GM19193 (cell line): Measurements from ENCODE around the gene TRMT61A.

ENCODE experiments used
- POLR2A ChIP-seq: IDR thresholded peaks from 4 replicates; pipeline ENCODE4 v1.6.1; 2011; ENCODE audit not compliant: insufficient read depth, insufficient read length; ENCODE audit errors: extremely low read depth

TRMT61A gene

DNA sequence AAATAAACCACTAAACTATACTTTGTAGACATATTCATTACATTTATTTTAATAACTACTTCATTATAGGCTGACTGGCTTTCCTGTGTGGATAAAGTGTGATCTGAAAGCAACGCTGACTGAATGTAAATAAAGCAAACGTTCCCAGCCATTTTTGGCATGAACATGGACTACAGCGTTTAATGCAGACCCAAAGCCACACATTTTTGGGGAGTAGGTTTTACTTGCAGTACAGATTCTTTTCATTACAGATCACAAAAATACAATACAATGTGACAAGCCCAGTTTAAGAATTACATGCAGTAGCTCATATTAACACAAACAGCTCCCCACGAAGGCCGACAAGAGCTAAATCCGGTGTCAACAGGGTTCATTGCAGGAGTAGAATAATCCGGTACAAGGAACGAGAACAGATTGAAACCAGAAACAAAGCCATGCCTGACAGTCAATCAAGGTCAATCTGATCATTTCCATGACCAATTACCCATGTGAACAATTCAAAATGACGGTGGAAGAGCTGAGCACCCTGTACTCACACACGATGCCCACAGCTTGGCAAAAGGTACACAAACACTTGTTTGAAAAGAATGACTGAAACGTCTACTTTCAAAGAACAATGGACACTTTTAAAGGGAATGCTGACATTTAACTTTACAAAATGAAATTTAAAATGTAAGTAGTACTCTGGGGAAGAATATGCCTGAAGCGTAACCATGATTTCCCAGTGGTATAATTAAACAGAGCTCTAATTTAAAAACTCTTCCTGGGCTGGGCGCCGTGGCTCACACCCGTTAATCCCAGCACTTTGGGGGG lies 28.2 kb downstream of the TRMT61A start:
- no peak for TF ChIP-seq POLR2A

DNA sequence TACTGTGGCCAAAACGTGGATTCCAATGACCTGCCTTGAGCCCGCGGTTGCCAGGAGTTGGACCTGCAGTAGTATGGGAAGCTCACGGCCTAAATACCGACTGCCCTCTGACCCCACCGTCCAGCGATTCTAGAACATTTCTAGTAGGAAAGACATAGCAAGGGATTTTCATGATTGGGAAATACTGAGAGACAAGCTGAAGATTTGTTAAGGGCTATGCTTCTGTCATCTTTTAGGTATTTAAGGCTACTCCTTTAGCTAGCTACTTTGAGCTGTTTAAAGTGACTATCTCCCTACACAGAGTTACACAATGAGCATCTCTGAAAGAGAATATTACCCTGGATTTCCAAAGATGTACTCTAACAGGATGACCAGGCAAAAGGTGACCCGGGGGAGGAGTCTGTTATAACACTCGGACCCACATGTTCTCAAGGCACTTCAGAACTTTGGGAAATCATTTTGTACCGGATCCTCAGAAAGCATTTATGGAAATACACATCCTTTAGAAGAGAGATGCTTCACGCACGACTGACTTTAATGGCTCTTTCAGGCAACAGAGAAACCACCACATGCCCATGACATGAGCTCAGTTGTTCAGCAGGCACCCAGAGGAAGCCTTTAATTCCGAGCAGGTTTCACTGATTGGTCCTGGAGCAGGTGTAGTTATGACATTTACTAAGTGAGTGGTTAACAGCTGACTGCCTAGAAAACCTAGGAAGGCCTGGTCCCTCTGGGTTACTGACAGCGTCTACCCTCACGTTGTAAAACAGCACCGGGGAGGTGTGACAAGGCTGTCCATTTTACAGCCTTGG lies 29.3 kb downstream of the TRMT61A start:
- TF ChIP-seq POLR2A: no peak

DNA sequence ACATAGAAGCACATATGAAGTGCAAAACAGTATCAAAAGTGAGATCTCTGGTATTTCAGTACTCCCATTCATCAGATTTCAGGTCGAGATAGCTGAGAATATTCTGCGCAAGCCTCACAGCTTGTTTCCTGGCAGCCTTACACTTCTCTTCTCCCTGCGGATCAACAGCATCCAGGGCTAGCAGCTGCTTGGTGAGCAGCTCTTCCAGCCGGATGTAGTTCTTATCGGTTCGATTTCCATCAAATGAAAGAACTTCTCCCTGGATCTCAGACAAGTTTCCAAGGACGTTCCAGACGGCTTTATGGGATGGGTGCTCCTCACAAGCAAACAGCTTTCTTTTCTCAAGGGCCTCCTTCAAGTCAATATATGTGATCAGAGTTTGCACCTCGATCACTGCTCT lies 30.8 kb downstream of the TRMT61A start:
- TF ChIP-seq POLR2A: no peak

DNA sequence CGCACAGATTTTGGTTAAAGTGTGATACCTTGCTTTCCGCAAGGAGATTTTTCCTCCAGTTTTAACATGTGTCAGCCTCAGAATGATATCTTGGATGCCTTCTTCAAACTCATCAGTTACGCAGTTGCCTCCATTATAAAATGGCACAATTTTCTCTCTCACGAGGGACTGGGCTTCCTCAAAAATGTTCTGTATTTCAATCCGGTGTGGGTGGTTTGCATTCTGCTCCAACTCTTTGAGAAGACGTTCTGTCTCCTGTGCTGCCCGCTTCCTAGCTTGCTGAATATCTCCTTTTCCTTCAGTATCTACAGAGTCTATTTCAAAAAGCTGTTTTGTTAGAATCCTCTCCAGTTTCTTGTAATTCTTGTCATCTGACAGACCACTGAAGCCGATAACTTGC lies 31.7 kb downstream of the TRMT61A start:
- TF ChIP-seq POLR2A: no peak

DNA sequence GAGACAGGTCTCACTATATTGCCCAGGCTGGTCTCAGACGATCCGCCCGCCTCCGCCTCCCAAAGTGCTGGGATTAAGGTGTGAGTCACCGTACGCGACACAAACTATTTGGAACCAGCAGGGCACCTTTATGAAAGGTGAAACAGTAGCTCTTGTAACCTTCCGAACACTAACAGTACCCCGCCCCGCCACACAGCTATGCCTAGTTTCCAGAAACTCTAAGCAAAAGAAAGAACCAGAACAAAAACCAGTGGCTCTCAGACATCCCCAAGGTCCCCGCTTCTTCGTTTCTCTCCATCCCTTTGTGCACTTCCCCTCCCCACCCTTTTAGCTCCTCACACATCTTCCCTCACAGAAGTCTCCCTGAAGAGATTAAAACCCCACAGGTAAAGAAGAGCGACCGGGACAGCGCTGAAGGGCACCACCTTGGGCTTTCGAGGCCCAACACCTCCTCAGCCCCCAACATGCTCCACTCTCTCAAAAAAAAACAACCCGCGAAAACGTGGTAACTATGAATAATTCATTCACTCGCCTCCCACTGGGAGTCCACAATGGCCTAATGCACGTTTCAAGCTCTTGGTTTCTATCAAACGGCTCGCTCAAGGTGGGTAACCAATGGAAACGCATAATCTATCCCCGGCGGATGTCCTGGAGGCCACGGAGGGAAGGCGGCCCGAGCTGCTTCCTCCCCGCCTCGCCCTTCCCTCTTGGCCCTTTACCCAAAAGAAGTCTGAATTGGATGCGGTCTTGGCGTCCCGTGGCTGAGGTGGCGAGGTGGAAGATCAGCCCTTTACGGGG lies 32.6 kb downstream of the TRMT61A start:
- TF ChIP-seq POLR2A: no peak

DNA sequence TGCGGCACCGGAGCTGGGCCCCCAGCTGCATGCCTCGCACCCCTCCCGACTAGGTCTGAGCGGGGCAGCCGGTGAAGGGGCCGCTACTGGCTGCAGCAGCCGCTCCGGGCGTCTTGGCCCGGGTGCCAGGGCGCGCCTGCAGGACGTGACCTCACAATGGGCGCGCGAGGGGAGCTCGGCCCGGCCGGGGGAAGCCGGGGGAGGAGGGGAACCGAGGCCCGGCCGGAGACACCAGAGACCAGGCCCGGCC lies 33.1 kb downstream of the TRMT61A start:
- TF ChIP-seq POLR2A: no peak

DNA sequence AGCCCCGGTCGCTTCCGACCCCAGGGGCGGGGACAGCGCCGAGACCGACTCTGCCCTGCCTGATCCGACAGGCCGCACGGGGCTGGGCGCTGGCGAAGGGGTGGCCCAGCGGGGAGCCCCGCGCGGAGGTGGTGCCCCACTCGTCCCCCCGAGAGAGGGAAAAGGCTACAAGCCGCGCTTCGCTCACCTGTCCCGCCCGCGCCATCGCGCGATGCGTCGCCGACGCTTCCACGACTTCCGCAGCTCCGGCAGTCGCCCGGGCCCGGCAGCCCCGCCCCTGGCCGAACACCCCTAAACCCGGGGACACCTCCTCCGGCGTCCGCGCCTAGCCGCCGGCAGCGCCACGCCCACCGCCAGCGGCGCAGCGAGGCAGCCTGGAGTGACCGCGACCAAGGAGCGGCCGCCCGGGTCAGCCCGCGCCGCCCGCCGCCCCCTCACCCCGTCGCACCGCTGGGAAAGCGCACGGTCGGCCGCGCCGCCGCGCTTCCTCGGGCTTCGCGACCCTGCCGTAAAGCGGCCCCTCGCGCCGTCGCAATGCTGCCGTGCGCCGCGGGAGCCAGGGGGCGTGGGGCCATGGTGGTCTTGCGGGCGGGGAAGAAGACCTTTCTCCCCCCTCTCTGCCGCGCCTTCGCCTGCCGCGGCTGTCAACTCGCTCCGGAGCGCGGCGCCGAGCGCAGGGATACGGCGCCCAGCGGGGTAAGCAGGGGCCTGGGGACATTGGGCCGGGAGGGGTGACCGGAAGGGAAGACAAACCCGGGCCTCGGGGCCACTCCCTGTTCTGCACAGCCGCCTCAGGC lies 33.6 kb downstream of the TRMT61A start, which contains the start of the genes BAG5 and COA8:
TSS of gene BAG5 (minus strand) at position 229 of the 797 bp plus-strand sequence. CDS start 1,493 bp downstream, outside the sequence.
TSS of gene COA8 (plus strand) at position 532 of the 797 bp plus-strand sequence. CDS start at position 574, 42 bp downstream.
- peak; percentile 86 for TF ChIP-seq POLR2A

DNA sequence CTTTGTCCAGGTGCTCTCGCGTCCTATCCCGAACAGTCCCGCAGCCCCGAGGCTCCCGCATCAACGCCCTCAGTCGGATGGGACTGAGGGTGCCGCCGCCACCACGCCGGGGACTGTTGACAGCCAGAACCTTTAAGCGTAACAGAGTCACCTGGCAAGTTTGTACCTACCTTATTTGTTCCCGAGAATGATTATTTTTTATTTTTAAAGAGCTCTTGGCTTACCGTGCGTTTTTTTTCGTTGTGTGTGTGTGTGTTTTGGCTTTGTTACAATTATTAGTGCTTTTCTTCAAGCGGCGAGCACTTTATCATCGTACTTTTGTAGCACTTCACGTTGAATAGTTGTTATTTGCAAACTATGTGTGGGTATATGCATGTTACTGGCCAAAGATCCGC lies 34.2 kb downstream of the TRMT61A start:
- TF ChIP-seq POLR2A: no peak

DNA sequence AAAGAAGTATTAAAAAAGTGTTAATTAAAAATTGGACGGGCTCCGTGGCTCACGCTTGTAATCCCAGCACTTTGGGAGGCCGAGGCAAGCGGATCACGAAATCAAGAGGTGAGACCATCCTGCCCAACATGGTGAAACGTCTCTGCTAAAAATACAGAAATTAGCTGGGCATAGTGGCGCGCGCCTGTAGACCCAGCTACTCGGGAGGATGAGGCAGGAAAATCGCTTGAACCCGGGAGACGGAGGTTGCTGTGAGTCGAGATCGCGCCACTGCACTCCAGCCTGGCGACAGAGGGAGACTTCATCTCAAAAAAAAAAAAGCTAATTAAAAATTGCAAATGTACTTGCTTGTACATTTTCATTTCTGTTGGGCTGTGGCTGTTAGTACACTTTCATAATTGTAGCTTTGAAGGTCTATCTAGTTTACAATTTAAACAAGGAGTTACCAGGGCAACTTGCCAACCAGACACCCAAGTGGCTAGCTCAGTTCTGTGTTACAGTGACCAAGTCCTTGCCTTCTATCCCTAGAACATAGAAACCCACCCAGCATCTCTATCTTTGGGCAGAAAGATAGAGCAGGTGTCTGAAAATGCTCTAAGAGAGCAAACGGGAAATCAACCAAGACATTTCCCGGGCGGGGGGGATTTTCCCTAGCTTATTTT lies 35.0 kb downstream of the TRMT61A start:
- TF ChIP-seq POLR2A: no peak

DNA sequence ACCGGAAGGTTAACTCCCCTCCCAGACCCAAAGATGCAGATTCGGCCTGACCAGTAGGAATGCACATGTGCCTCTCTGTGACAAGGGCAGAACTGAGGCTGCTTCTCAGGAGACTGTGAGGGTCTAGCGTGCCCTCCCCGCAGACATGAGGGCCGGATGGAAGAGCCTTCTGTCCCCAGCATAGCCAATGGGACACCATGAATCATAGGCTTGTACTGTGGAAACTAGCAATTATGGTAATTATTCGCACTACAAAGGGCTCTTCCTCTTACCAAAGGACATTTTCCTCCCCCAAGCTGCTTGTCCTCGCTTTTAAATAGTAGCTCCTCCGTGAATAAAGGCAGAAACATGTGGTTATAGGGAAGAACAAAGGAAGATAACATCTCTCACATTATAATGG lies 40.0 kb downstream of the TRMT61A start:
- no peak for TF ChIP-seq POLR2A

DNA sequence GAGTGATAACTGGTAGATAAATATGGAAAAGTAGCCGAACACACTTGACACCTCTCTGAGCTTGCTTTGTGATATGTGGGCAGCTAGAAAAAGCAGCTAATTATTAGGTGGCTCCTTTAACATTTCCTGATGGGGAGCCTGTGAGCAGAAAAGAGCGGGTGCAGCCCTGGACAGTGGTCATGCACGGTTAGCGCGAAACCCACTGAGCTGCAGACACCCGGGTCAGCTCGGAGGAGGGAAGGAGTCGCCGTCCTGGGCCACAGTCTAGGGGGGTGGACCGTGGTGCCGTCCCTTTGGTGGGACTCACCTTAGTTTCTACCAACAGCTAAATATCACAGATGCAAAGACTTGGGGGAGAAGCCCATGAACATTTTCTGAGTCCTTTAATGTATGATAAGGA lies 40.4 kb downstream of the TRMT61A start:
- TF ChIP-seq POLR2A: no peak

DNA sequence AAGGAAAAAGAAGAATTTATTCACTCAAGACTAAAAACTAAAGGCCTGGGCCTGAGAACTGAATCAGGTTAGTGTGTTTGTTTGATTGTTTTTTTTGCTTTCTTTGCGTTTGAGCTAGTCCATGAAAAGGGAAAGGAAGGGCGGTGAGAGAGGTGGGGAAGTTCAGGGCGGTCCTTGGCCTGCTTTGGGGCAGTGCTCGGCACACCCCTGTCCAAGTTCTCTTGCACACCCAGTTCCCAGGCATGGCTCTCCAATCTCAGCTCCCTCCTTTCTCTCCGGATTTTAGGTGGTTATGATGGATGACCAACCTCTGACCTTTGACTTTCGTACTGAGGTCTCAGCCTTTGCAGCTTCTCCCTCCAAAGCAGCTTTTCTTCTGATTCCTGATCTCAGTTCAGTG lies 45.1 kb downstream of the TRMT61A start:
- TF ChIP-seq POLR2A: no peak

DNA sequence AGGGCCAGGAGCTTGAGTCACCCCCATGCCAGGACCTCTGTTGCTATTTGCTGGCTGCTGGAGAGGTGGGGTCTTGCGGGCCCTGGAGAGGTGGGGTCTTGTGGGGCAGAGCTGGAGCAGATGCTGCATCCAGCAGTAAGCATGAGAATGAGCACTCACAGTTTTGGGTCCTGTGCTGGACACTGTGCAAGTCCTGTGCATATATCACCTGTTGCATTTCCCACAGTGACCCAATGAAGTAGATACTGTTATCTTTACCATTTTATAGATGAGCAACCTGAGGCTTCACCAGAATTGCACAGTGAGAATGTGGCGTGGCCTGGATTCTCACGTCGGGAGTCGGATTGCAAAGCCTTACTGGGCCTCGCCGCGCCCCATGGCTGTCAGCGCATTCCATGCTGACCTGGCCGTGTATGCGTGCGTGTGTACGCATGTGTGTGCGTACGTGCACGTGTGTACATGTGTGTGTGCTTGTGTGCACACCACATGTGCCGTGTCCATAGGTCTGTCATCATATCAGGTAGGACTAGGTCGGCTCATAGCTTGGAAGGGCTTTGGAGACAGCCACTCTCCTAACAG lies 45.8 kb downstream of the TRMT61A start:
- no peak for TF ChIP-seq POLR2A
